Fibroblast of peridontal ligament (primary cell): ENCODE results near the gene LILRB5.
"Not testable (repeated sequence)": the region's sequence is repeated elsewhere in the genome, so short reads cannot be mapped to it uniquely, and the experiment has no call there.

ENCODE experiments used
- DNase-seq: peaks from one replicate; pipeline ENCODE4 v3.0.0-alpha.2; 2010; ENCODE audit errors: extremely low read depth

LILRB5 gene

DNA sequence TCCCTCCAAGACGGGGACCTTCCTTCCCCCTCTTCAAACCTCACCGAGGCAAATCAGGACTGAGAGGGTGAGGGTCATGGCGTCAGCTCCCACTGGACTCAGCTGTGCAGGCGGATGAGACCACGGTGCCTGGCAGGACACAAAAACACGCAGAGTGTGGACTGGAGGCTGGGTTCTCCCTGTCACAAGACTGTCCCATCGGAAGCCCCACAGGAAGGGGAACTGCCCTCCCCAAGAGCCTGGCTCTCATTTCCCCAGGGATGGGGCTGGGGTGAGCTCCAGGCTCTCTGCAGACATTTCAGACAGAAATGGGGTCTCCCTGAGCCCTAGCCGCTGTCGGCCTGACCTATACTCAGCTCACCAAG lies at the start of gene LILRB5:
TSS of gene LILRB5 (minus strand) at position 158 of the 365 bp plus-strand sequence. CDS start at position 78, 80 bp downstream.
- no peak for DNase-seq

DNA sequence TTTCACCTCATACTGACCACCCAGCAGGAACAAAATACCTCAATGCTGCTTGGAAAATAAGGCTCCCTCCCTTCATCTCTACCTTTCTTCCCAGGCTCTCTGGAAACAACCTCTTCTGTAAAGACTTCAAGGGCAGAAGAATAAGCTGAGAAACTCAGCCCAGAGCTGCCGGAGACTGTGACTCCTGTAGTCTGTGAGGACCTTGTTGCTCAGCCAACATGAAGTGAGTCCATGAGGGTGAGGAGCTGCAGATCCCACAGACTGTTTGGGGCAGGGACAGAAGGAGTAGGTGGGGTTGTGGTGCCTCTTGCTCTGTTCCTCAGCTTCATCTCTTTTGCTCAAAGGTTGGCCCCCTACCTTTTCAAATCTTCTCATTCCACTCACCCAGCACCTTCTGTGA lies 48.1 kb upstream of the LILRB5 start:
- DNase-seq: no peak

DNA sequence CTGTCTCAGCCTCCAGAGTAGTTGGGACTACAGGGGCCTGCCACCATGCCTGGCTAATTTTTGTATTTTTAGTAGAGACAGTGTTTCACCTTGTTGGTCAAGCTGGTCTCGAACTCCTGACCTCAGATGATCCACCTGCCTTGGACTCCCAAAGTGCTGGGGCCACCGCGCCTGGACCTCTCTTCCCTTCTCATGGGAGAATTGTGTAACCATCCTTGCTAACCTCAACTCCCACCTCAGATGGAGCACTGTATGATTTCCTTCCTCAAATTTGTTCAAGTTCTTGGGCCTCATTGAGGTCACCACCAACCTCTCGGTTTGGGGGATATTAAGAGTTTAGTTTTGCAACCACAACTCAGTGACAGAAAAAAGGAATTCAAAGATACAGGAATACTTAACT lies 45.2 kb upstream of the LILRB5 start:
- no peak for DNase-seq

DNA sequence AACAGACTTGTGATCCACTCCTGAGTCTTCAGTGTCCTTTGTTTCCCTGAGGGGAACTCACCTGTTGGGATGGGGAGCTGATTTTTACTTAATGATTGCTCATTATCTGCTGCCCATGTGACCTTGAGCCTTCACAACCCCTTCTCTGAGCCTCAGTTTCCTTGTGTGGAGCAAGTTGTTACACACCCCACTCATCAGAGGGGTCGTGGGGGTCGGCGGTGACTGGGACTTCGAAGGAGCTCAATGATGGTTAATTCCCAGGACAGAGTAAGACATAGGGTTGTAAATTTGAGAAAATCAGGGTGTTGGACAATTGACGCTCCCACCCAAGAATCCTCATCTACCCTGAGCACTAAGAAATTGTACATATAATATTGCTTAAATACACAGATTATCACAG lies 42.4 kb upstream of the LILRB5 start:
- no peak for DNase-seq

DNA sequence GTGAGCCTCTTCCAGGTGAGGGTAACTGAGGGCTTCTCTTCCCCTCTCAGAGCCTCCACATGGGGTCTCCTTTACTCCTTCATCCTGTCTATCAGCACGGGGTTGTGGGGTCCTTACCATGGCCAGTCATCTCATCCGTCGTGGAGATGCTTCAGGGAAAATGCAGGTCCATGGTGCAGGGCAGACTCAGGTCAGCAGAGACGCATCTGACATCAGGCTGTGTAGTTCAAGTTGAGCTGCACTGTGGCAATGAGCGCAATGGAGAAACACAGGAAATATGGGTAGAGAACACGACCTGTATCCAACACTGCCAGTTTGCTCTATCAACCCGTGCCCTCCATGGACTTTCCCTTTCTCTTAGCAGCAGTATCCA lies 42.0 kb upstream of the LILRB5 start:
- DNase-seq: no peak

DNA sequence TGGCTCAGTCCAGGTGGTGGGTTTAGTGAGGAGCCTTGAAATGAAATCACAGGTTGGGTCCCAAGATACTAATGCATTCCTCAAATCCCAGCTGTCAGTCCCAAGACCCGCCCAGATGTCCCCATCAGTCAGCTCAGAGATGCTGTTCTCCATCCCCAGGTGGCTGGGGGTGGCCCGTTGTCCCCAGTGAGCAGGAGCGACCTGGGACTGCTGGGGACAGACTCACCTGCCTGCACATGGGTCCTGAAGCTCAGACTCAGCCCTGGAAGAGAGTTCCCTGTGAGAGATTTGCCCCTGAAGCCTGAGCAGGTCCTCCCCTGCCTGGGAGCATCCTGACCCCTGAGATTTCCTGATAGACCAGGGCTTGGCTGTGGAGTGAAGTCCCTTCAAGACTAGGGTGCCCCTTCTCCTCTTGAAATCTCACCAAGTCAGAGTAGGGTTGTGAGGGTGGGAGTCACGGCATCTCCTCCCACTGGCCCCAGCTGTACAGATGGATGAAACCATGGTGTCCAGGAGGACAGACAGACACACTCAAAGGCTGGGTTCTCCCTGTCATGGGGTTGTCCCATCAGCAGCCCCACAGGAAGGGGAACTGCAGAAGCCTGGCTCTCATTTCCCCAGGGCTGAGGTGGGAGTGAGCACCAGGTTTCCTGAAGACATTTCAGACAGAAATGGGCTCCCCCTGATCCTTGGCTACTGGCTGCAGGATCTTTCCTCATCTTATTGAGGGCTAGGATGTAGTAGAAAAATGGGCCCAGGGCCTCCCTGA lies 41.5 kb upstream of the LILRB5 start:
- DNase-seq: no peak

DNA sequence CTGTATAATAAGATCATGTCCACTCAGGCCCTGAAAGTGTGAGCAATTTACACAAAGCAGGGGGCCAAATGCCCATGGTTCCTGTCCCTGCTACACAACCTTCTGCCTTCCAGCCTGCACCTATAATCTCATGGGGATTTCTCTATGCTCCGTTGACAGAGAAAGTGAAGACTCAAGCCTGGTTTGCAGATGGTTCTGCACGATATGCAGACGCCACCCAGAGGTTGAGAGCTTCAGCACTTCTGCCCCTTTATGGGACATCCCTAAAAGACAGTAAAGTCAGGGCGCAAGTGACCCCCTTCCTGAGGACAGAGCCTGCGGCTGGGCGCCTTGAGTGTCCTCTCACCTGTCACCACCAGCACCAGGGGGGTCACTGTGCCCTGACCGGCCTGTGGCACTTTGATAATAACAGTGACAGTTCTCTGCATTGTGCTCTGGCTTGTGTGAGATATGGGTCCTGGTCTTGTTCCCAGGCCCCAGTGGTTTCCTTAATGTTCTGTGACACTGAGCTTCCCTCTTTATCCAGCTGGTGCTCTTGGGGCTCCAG lies 40.8 kb upstream of the LILRB5 start:
- no peak for DNase-seq

DNA sequence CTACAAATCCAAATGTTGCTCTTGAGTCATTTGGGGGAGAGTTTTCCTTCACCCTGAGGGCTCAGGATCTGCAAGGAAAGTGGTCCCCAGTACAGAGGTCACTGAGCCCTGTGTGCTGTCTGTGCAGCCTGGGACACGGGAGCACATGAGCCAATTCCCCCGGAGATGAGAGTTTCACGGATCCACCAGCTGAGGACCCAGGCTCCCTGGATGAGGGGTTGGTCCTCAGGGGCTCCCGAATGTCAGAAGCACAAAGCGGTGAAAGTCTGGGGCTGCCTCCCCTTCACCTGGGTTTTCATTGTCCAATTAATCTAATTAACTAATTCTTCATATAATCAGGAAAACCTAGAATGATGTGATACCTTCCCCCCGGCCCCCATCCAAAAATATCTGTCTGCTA lies 37.5 kb upstream of the LILRB5 start:
- no peak for DNase-seq

DNA sequence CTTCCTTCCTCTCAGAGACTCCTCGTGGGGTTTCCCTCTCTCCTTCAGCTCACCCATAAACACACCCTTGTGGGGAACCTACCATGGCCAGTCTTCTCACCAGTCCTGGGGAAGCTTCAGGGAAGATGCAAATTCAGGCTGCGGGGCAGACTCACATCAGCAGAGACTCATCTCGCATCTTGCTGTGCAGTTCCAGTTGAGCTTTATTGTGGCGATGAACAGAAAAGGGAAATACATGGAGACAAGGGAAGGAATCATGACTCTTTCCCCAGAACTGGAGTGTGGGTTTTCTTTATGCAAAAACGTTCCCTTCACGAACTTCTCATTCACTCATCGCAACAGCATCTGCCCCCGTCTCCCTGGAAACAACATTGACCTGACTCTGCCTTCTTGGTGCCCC lies 32.1 kb upstream of the LILRB5 start:
- DNase-seq: not testable (repeated sequence)

DNA sequence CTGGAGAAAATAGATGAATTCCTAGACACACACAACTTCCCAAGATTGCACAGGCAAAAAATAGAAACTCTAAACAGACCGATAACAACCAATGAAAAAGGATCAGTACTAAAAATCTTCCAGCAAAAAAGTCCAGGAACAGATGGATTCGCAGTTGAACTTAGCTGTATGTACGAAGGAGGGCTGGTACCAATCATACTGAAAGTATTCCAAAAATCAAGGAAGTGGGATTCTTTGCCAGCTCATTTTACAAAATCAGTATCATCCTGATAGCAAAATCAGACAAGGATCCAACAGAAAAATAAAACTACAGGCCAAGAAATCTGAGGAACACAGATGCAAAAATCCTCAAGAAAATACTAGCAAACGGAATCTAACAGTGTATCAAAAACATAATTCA lies 30.4 kb upstream of the LILRB5 start:
- peak; percentile 30 for DNase-seq

DNA sequence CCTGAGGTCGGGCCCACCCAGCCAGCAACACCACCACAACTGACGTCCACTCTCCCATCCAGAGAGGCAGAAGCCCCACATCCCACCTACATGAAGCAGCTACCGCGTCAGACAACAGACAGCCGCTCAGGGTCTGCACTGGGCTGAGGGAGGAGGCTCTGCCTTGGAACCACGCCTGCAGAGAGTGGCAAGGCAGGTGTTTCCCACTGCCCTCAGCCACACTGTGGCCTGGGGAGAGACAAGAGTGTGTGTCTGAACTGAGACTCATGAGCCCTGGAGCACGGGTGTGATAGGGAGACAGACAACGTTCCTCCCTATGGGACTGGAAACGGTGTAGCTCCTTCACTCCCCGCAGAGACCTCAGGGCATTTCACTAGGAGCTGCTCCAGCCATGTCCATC lies 29.2 kb upstream of the LILRB5 start:
- not testable (repeated sequence) for DNase-seq

DNA sequence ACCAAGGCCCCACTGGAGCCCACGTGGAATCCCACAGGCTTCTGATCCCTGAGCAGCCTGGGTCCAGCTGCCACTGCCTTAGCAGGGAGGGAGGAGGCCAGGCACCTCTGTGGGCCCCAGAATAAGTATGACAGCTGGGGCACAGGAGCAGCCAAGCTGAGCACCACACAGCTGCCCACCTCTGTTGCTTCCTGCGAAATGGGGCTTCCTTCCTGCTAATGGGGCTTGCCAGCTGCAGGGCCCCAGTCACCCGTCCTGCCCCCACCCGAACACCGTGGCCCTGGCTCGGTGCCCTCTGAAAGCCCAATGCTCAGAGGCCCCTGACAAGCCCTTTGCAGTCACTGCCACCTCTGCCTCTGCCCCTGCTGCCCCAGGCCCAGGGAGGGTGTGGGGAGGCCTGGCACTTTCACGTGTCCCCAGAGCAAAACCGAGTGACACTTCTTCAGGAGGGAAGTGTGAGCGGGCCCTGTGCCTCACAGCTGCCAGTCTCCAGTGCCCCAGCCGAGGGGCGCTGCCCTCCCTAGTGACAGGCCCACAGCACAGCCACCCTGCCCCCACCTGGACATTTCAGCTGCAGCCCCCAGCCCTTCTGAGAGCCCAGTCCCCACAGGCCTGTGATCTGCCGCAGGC lies 28.5 kb upstream of the LILRB5 start:
- not testable (repeated sequence) for DNase-seq

DNA sequence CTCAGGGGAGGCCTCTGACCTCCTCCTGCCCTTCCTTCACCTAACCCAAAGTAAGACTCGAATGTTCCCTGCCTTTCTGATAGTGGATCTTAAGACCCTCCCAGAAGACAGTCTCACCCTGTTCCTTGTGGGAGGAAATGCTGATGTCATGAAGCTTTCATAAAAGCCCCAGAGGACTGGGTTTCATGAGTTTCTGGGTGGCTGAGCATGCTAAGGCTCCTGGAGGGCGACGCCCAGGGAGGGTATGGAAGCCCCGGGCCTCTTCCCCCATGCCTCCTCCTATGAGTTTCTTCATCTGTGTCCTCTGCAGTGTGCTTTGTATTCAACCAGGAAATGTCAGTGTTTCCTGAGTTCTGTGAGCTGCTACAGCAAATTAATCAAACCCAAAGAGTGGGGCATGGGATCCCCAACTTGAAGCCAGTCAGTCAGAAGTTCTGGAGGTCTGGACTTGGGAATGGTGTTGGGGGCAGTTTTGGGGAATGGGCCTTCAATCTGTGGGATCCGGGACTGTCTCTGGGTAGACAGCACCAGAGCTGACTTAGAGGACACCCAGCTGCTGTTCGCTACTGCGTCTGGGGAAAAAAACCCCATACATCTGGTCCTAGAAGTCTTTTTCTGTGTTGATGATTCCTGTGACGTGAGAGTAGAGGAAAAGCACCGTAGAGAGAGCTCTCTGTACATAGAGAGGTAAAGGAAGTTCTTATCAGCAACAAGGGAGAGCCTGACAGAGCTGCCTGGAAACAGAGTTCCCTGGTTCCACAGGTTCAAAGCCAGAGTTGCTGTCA lies 25.8 kb upstream of the LILRB5 start:
- no peak for DNase-seq

DNA sequence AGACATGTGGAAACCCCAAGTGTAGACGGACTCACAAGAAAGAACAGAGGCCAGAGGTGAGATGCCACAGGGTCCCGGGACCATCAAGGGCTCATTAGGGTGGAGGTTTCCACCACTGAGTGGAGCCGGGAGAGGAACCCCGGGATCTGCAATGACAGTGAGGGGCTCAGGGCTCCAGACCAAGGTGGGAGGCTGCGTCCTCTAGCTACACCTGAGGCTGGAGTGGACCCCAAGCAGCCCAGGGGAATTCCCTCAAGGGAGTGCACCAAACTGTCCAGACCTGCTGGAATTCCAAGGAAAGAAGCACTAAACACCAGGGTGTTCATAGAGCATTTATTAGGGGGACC lies 24.6 kb upstream of the LILRB5 start:
- DNase-seq: not testable (repeated sequence)

DNA sequence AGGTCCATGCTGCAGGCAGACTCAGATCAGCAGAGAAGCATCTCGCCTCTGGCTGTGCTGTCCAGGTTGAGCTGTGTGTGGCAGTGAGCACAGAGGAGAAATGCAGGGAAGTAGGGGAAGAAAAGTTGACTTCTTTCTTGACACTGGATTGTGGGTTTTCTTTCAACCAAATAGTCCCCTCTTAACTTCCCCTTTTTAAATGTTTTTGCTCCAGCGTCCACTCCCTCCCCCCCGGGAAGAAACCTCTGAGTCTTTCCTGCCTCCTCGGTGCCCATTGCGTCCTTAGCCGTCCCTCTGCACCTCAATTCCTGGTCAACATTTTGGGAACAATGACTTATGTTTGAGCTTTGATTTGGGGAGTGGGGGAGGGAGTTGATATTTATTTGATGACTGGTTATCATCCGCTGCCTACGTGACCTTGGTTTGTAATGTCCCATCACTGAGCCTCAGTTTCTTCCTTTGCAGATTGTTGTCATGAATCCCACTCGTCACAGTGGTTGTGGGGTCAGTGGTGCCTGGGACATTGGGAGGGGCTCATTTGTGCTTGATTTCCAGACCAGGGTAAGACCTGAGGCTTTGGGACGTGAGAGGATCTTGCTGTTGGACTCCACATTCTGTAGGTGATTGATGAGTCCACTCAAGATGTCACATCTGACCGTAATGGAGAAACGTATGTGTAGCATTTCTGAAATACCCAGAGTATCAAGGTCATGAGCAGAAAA lies 24.1 kb upstream of the LILRB5 start, which contains the start of gene LILRB2:
TSS of gene LILRB2 (minus strand) at position 104 of the 722 bp plus-strand sequence. CDS start 614 bp downstream, outside the sequence.
- no peak for DNase-seq

DNA sequence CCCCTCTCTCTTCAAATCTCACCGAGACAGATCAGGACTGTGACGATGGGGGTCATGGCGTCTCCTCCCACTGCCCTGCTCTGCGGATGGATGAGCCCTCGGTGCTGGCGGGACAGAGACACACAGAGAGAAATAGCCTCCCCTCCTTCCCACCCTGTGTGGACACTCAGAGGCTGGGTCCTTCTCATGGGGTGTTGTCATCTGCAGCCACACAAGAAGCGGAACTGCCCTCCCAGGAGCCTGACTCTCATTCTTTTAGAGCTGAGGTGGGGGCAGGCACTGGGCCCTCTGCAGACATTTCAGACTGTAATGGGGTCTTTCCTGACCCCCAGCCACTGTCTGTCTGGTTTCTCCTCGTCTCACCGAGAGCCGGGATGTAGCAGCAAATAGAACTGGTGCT lies 23.4 kb upstream of the LILRB5 start:
- not testable (repeated sequence) for DNase-seq

DNA sequence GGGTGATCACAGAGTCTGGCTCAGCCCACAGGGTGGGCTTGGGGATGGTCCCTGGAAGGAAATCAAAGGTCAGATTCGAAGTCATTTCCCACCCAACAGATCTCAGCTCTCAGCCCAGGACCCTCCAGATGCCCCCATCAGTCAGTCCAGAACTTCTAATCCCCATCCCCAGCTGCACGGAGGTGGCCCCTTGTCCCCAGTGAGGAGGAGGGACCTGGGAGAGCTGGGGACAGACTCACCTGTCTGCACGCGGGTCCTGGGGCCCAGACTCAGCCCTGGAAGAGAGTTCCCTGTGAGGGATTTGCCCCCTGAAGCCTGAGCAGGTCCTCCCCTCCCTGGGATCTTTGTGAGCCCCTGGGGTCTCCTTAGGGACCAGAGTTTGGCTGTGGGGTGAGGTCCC lies 23.0 kb upstream of the LILRB5 start:
- not testable (repeated sequence) for DNase-seq

DNA sequence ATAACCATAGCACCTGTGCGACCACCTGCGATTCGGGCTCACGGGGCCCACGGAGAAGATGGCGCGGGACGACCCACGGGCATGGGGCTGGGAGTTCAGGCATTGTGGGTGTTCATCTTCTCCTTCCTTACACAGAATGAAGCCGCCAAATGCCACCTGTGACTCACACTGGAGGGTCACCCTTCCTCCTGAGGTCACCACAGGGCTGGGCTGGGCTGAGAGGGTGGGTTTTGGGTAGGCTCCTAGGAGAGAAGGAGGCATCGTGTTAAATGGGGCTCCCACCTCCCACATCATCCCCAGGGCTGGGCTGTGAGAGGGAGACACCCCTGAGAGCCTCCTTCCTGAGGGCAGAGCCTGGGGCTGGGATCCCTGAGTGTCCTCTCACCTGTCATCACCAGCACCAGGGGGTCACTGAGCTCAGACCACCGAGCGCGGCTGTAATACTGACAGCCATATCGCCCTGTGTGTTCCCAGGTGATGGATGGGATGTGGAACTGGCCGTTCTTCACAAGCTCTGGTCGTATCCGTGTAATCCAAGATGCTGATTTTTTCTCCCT lies 22.4 kb upstream of the LILRB5 start:
- no peak for DNase-seq

DNA sequence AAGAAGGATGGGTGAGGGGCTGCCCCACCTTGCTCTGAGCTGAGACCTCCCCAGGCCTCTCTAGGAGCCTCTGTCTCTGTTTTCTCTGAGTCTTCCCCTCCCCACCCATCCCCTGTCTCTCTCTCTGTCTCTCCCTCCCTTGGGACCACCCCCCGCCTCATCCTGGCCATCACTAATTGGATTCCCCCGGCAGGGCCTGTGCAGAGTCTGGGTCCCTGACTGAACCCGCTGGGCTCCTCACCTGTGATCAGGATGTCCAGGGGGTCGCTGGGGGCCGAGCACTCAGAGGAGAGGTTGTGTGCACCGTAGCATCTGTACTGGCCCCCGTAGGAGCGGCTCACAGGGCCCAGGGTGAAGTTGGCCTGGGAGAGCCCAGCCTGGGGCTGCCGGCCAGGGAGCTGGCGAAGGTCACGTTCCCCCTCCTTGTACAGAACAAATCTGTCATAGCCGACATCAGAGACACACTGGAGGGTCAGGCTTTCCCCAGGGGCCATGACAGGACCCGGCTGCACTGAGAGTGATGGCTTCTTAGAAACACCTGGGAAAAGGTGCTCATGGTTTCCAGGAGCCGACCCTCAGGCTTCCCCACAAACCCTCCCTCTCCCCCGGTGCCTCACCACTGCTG lies 21.6 kb upstream of the LILRB5 start:
- DNase-seq: not testable (repeated sequence)

DNA sequence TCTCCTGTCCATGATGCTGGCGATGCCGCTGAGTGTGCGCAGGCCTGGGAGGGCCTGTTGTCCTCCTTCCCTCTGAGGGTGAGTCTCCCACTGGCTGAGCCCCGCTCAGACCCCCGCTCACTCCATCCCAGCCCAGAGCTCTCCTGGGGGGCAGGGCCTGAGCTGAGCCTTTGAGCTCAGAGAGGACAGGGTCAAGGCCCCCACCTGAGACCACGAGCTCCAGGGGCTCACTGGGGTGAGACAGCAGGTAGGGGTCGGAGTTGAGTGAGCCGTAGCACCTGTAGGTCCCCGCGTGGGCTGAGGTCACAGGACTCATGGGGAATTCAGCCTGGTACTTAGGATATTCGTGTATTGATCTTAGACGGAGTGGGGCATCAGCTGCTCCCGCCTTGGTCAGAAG lies 21.0 kb upstream of the LILRB5 start:
- DNase-seq: not testable (repeated sequence)

DNA sequence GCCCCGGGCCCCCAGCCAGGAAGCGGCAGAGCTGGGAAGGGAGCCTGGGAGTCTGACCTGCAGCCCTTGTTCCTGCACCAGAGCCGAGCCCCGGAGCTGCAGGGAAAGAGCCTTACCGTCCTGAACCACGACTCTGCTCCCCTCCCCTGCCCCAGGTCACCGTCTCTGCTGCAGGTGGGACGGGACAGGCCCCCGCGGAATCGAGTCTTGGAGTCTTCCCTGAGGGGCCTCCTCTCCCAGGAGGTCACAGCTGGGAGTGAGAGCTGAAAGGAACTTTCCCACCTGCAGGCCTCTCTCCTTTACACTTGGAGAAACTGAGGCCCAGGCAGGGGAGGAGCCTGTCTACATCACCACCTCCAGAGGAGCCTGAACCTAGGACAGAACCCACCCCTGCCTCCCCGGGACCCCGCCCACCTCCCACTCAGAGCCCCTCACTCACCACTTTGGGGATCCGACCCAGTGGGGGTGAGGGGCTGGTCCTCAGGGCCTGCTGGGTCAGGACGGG lies 20.1 kb upstream of the LILRB5 start:
- not testable (repeated sequence) for DNase-seq
